K562 (cell line): Measurements from ENCODE around the gene ADAMTSL2. TPM values are rescaled to one million over a fixed set of nuclear protein-coding genes. Genes with fewer than 3 reads are reported as not detected.
A peak's percentile ranks its signal among the peaks of the same experiment; 100 is the strongest.

Experiments used
- ATAC-seq: fragments of 200-7000 bp; cut with Tn5 transposase; 3 replicates; pipeline ENCODE4 v1.9.1; 2020; ENCODE audit warnings: moderate library complexity
- BruUV-seq: library from RNA; stranded (reverse); fragments of 400-500 nt; replicated peaks from 2 replicates; lab custom pipeline; 2021; lab: Mats Ljungman, UMichigan
- CTCF ChIA-PET: fragments of 300-600 bp; formaldehyde crosslinking; extraction: SDS; loops from one replicate; lab custom pipeline; 2021; ENCODE audit warnings: low intra/inter-chr PET ratio; lab: Yijun Ruan, JAX
- POLR2A ChIA-PET: fragments of 300-600, 350-650 bp; sonication (Branson Sonifier 250); formaldehyde crosslinking; extraction: SDS; loops from one replicate; lab custom pipeline; 2021; ENCODE audit warnings: antibody characterized with exemption, inconsistent platforms; lab: Yijun Ruan, JAX
- DNase-seq, 4 experiments: peaks; one replicate each; pipeline versions ENCODE4 v3.0.0 to v3.0.0-alpha.2; 2011 to 2018; ENCODE audit warnings: low spot score in 3 of 4, mixed read lengths in 3 of 4; ENCODE audit errors: extremely low read depth in 1 of 4
- FAIRE-seq: peaks from 2 replicates; lab custom pipeline; 2011; peaks lifted over from hg19 to GRCh38; lab: Jason Lieb, UNC
- H2AFZ ChIP-seq: 2 replicates; pipeline ENCODE4 v1.6.0; 2011; ENCODE audit warnings: low read depth, low read length, control low read depth, inconsistent platforms
- H3K27ac ChIP-seq: fragments of 200-600 bp; 3 replicates; pipeline ENCODE4 v1.8.0; 2011; ENCODE audit warnings: low read depth, mild to moderate bottlenecking, control low read depth, inconsistent platforms, low read length, moderate library complexity, mixed read lengths; ENCODE audit errors: extremely low read depth
- H3K27me3 ChIP-seq, 2 experiments: fragments of 300-600 bp in 1 of 2; 2 replicates in 1 of 2; 3 replicates in 1 of 2; pipeline versions ENCODE4 v1.6.0 to v1.8.0; 2011; ENCODE audit warnings: inconsistent platforms in 2 of 2, low read length in 2 of 2, mild to moderate bottlenecking in 1 of 2, mixed read lengths in 1 of 2, moderate library complexity in 1 of 2; ENCODE audit not compliant: control insufficient read depth in 2 of 2, insufficient read depth in 2 of 2
- H3K36me3 ChIP-seq: fragments of 300-600 bp; 3 replicates; pipeline ENCODE4 v1.8.0; 2011; ENCODE audit warnings: mild to moderate bottlenecking, low read length, inconsistent platforms; ENCODE audit not compliant: control insufficient read depth, insufficient read depth
- H3K4me1 ChIP-seq, 2 experiments: fragments of 200-600 bp in 1 of 2; replicated peaks in 1 of 2; 2 replicates in 1 of 2; 3 replicates in 1 of 2; pipeline versions ENCODE4 v1.5.1 to v1.8.0; 2011; ENCODE audit warnings: inconsistent platforms in 2 of 2, low read length in 2 of 2, mild to moderate bottlenecking in 1 of 2, mixed read lengths in 1 of 2, moderate library complexity in 1 of 2; ENCODE audit not compliant: control insufficient read depth in 2 of 2, insufficient read depth in 2 of 2
- H3K4me2 ChIP-seq: 2 replicates; pipeline ENCODE4 v1.6.1; 2011; ENCODE audit warnings: low read length, control low read depth, inconsistent platforms, mixed read lengths; ENCODE audit not compliant: insufficient read depth
- H3K4me3 ChIP-seq: fragments of 200-600 bp; sonication (generic), shearing (Covaris generic); 2 replicates; pipeline ENCODE4 v1.5.1; 2016; ENCODE audit warnings: control low read depth, inconsistent platforms
- H3K79me2 ChIP-seq: fragments of 200-600 bp; 3 replicates; pipeline ENCODE4 v1.8.0; 2011; ENCODE audit warnings: low read length, inconsistent platforms; ENCODE audit not compliant: control insufficient read depth, insufficient read depth
- H3K9ac ChIP-seq, 2 experiments: 2 replicates each; pipeline versions ENCODE4 v1.6.0 to v1.6.1; 2011; ENCODE audit warnings: low read depth in 2 of 2, low read length in 2 of 2, control low read depth in 1 of 2, inconsistent platforms in 1 of 2, mild to moderate bottlenecking in 1 of 2, mixed read lengths in 1 of 2; ENCODE audit not compliant: insufficient read depth in 1 of 2
- H3K9me1 ChIP-seq: one replicate; pipeline ENCODE4 v1.6.0; 2011; ENCODE audit warnings: inconsistent platforms, mild to moderate bottlenecking, low read length, moderate library complexity; ENCODE audit not compliant: control insufficient read depth, insufficient read depth
- H3K9me3 ChIP-seq: replicated peaks from 2 replicates; pipeline ENCODE4 v1.5.1; 2011; ENCODE audit warnings: low read depth, low read length, inconsistent platforms; ENCODE audit not compliant: control insufficient read depth, insufficient read depth
- H4K20me1 ChIP-seq: replicated peaks from 2 replicates; pipeline ENCODE4 v1.6.1; 2011; ENCODE audit warnings: low read length, inconsistent platforms, mixed read lengths; ENCODE audit not compliant: control insufficient read depth, insufficient read depth
- CBFA2T3 ChIP-seq: fragments of 450-650 bp; IDR thresholded peaks from 2 replicates; pipeline ENCODE4 v1.6.1; 2017
- EZH2 ChIP-seq: IDR thresholded peaks from 2 replicates; pipeline ENCODE4 v1.6.1; 2012; ENCODE audit warnings: low read depth, mild to moderate bottlenecking, inconsistent platforms, low read length, borderline replicate concordance
- FOXJ3 ChIP-seq: sonication (generic); formaldehyde crosslinking; IDR thresholded peaks from 2 replicates; pipeline ENCODE4 v1.4.0; 2020; ENCODE audit warnings: mild to moderate bottlenecking, missing genetic modification reagents
- POU5F1 ChIP-seq: fragments of 150-350 bp; IDR thresholded peaks from 2 replicates; pipeline ENCODE4 v1.6.1; 2014; ENCODE audit warnings: borderline replicate concordance, low read length, low read depth, mild to moderate bottlenecking; ENCODE audit not compliant: partially characterized antibody
- ZNF184 ChIP-seq: sonication (generic); formaldehyde crosslinking; IDR thresholded peaks from 2 replicates; pipeline ENCODE4 v1.5.0; 2020; ENCODE audit warnings: missing genetic modification reagents
- WGBS: fragments of 100-300 bp; shearing (Covaris generic); methylation state at CpG from one replicate; pipeline ENCODE4 v1.1.6; 2016; ENCODE audit warnings: low coverage, mixed read lengths; ENCODE audit not compliant: insufficient coverage; ENCODE audit errors: missing lambda C conversion rate; 5-methylcytosine and 5-hydroxymethylcytosine counted together
- in situ Hi-C: fragments of 300-500 bp; cut with MboI; formaldehyde crosslinking; loops from 4 replicates; pipeline ENCODE4 v1.15.0; 2018; ENCODE audit warnings: inconsistent platforms, mixed read lengths
- intact Hi-C: fragments of 100-400 bp; cut with micrococcal nuclease; formaldehyde crosslinking; loops from 2 replicates; pipeline ENCODE4 v1.14.2; 2022
- polyA plus RNA-seq, 8 experiments: library from polyadenylated mRNA; depleted of rRNA in 4 of 8; stranded (reverse) in 5 of 8; unstranded in 3 of 8; fragments of >200 nt; fragmentation: Nextera tagmentation in 2 of 8; fragmentation: Illumina TruSeq in 1 of 8; extraction: Ambion mirVana in 2 of 8; extraction: Trizol in 1 of 8; gene quantifications; 2 replicates each; pipeline versions ENCODE4 v1.2.1 to v1.2.3, GENCODE V29; 2011 to 2014; ENCODE audit warnings: inconsistent platforms in 1 of 8, missing spikeins in 1 of 8
- total RNA-seq, 7 experiments: library from RNA; depleted of rRNA in 6 of 7; stranded (reverse); fragments of >200 nt in 6 of 7; fragmentation: Illumina TruSeq in 2 of 7; extraction: Trizol in 2 of 7; gene quantifications; 2 replicates each; pipeline versions ENCODE4 v1.2.1 to v1.2.3, GENCODE V29; 2011 to 2021; ENCODE audit warnings: low replicate concordance in 1 of 7

The ADAMTSL2 gene
- total and polyA plus RNA-seq, 9 of the 15 experiments (the other 6 are each of a cell fraction or from before 2014, with no cell fraction given) = 0.04 TPM; not detected in 8

- Histone ChIP-seq H2AFZ (no peak overlapping the region), H3K4me3 (no peak overlapping the region), H3K9ac (peak overlapping the region in 1 of 2 experiments; percentile 39; a peak in 1 of 4 replicates), H3K27ac (no peak overlapping the region), H3K4me2 (no peak overlapping the region), H3K79me2 (no peaks in the 10 kb centered on the region), H3K9me1 (no peaks in the 10 kb centered on the region), H4K20me1 (peaks cover 11% of the 10 kb centered on the region), H3K27me3 (peaks cover 48 to 91% of the 10 kb centered on the region in 2 experiments), H3K4me1 (peaks cover 0 to 10% of the 10 kb centered on the region in 2 experiments; a peak in 1 of 5 replicates), H3K9me3 (no peaks in the 10 kb centered on the region), H3K36me3 (no peaks in the 10 kb centered on the region)
- no TSS peak for BruUV-seq
- intact Hi-C loops = no loop called here
- no peak for ATAC-seq
- 5% methylated on average over 20 of the region's 21 CpGs for WGBS
- CTCF ChIA-PET = no interaction called here
- DNase-seq = no peak
- in situ Hi-C loops = no loop called here
- FAIRE-seq = no peak
- POLR2A ChIA-PET = no interaction called here
- TF ChIP-seq CBFA2T3 (peak; percentile 25), FOXJ3 (CRISPR knock-in tag) (no peak), EZH2 (0 out of 2 replicates have a peak, but pooled peaks have one; percentile 75), ZNF184 (peak; percentile 77), POU5F1 (no peak)
Measured at GRCh38 chr9:133521122-133522072, 13.1 kb upstream of the ADAMTSL2 start.
